ENCODE results near the gene SYT14.

GRCh38 chr1:209937996-209938959 lies at the start of gene SYT14:
- no peak for TF ChIP-seq CTCF (IDR thresholded peaks at IDR 0.05)
- no peak for TF ChIP-seq ZFX (IDR thresholded peaks at IDR 0.05; ENCODE audit: borderline replicate concordance)
